ENCODE results near the gene ZNF726.
"Not testable (repeated sequence)": the region's sequence is repeated elsewhere in the genome, so short reads cannot be mapped to it uniquely, and the experiment has no call there.

ZNF726 gene

DNA sequence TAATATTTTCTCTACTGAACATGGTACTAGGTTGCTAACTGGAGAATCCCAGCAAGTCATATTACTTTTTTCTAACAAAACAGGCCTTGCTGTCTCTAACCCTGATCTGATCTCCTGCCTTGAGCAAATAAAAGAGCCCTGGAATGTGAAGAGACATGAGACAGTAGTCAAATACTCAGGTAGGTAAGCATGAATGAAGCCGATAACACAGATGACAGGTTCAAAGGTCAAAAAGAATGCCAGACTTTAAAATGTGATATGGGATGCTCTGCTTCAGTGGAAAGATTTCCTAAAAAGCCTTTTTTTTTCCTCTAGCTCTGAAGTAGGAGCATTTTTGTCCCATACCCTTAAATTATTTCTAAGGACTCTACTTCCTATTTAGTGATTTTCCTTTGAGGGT, 28.7 kb downstream of the ZNF726 start:
- no peak for DNase-seq (ENCODE audit: low read depth in 2 of 3, low spot score in 2 of 3)

DNA sequence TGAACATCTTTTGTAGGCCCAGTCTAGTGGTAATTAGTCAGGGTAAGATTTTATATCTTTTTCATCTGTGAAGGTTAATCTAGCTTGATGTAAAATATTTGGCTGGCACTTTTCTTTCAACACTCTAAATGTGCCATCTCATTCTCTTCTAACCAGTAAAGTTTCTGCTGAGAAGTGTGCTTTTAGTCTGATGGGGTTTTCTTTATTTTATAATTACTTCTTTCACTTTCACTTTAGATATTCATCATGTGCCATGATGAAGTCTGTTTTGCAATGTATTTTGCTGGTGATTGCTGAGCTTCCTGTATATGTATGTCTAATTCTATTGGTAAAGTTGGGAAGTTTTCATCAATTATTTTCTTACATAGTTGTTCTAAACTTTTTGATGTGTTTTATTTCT, 31.9 kb downstream of the ZNF726 start:
- no peak for DNase-seq (ENCODE audit: low read depth in 2 of 3, low spot score in 2 of 3)

DNA sequence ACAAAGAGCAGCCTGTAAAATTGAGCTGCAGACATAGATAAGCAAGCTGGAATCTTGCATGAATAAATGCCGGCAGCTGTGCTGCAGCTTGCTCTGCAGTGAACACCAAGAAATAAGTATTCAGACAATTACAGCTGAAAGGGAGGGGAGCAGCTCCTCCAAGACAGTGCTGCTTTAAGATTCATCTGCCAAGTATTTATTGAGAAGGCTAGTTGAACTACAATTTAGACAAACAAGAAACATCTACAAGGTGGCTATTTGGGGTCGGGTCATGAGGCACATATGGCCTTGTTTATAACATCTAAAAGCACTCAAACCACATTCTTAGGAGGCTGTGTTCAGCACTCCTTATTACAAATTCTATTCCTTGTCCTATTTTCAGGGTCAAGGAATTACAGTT, 34.9 kb downstream of the ZNF726 start:
- DNase-seq (ENCODE audit: low read depth in 2 of 3, low spot score in 2 of 3), result no peak

DNA sequence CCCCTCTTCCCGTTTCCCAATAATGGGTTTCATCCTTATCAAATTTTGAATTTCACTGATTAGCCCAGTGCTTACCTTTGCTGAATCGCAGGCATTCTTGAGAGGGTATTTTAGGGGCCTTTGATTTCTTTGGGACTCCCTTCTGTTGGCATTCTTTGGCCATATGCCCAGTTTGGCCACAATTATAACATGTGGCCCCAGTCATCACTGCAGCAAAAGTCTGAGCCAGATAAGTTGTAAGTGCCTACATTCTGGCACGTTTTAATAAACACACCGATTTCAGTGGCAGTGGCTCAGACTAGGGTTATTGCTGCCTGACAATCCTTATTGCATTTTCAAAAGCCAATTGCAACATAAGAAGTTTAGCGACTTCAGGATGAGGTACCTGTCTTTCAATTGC, 41.4 kb downstream of the ZNF726 start:
- DNase-seq (ENCODE audit: low read depth in 2 of 3, low spot score in 2 of 3), result no peak

DNA sequence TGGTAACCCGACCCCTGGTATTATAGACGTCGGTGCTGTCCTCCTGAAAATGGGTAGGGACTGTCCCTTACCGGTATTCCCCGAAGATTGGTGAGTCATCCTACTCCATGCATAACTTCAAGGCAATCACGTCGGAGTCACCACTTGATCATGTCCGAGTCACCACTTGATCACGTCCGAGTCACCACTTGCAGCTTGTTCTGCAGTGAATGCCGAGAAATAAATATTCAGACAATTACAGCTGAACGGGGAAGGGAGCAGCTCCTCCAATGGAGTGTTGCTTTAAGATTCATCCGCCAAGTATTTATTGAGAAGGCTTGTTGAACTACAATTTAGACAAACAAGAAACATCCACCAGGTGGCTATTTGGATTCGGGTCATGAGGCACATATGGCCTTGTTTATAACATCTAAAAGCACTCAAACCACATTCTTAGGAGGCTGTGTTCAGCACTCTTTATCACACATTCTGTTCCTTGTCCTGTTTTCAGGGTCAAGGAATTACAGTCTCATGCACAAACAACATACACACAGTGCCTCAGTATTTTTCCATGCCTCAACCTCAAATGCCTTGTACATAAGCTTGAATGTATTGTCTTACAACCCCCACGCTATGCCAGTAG, 43.1 kb downstream of the ZNF726 start:
- no peak for DNase-seq (ENCODE audit: low read depth in 2 of 3, low spot score in 2 of 3)

DNA sequence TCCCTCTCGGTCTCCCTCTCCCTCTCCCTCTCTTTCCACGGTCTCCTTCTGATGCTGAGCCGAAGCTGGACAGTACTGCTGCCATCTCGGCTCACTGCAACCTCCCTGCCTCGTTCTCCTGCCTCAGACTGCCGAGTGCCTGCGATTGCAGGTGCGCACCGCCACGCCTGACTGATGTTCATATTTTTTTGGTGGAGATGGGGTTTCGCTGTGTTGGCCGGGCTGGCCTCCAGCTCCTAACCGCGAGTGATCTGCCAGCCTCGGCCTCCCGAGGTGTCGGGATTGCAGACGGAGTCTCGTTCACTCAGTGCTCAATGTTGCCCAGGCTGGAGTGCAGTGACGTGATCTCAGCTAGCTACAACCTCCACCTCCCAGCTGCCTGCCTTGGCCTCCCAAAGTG, 48.7 kb downstream of the ZNF726 start:
- DNase-seq (ENCODE audit: low read depth in 2 of 3, low spot score in 2 of 3), result not testable (repeated sequence)

DNA sequence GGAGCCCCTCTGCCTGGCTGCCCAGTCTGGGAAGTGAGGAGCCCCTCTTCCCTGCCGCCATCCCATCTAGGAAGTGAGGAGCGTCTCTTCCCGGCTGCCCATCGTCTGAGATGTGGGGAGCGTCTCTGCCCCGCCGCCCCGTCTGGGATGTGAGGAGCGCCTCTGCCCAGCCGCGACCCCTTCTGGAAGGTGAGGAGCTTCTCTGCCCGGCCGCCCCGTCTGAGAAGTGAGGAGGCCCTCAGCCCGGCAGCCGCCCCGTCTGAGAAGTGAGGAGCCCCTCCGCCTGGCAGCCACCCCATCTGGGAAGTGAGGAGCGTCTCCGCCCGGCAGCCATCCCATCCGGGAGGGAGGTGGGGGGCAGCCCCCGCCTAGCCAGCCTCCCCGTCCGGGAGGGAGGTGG, 49.2 kb downstream of the ZNF726 start:
- DNase-seq (ENCODE audit: low read depth in 2 of 3, low spot score in 2 of 3), result not testable (repeated sequence)

DNA sequence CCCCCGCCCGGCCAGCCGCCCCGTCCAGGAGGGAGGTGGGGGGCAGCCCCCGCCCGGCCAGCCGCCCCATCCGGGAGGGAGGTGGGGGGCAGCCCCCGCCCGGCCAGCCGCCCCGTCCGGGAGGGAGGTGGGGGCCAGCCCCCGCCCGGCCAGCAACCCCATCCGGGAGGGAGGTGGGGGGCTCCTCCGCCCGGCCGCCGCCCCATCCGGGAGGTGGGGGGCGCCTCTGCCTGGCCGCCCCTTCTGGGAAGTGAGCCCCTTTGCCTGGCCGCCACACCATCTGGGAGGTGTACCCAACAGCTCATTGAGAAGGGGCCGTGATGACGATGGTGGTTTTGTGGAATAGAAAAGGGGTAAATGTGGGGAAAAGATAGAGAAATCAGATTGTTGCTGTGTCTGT, 49.6 kb downstream of the ZNF726 start:
- DNase-seq (ENCODE audit: low read depth in 2 of 3, low spot score in 2 of 3), result not testable (repeated sequence)

DNA sequence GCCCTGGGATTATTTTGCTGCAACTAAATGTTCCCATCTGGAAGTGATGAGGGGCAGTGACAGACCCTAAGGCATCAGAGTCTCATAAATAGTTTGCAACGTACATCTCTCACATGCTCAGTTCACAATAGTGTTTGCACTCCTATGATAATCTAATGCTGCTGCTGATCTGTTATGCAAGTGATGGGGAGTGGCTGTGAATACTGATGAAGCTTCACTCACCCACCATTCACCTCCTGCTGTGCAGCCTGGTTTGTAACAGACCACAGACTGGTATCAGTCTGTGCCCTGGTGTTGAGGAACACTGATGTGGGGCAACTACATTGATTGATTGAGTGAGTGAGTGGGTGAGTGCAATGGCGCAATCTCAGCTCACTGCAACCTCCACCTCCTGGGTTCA, 54.9 kb downstream of the ZNF726 start:
- no peak for DNase-seq (ENCODE audit: low read depth in 2 of 3, low spot score in 2 of 3)

DNA sequence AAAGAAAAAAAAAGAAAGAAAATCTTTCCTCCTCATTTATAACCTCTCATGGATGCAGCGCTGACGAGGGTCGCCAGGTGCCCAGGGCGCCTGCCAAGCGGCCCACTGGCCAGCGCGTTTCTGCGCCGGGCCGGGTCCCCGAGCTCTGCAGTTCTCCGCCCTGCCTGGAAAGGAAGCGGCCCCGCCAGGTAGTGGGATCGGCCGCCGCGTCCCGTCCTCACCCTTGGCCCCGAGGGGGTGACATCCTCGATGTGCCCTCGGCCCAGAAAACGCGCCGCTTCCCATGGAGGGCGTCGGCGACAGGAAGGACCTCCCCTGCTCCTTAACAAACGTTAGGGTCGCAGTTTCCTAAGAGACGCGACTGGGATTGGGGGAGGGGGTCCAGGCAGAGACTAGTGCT, 56.9 kb downstream of the ZNF726 start:
- DNase-seq (ENCODE audit: low read depth in 2 of 3, low spot score in 2 of 3), result no peak

DNA sequence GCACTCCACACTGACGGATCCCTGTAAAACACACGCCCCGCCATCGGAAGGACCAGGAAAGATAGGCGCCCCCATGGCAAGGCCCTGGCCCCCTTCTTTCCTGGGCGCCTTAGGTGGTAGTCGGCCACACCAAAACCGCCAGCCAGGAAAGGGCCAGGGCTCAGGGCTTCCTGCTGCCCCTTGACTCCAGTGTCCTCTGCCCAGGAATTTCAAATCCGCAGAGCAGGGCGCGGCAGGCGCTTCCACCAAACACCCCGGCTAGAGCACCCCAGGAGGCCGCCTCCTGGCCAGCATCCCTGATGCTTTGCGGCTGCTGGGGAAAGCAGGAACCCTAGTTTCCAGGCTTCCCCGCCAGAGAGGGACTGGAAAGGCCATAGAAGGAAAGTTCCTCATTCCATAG, 57.5 kb downstream of the ZNF726 start:
- DNase-seq (ENCODE audit: low read depth in 2 of 3, low spot score in 2 of 3), result no peak

DNA sequence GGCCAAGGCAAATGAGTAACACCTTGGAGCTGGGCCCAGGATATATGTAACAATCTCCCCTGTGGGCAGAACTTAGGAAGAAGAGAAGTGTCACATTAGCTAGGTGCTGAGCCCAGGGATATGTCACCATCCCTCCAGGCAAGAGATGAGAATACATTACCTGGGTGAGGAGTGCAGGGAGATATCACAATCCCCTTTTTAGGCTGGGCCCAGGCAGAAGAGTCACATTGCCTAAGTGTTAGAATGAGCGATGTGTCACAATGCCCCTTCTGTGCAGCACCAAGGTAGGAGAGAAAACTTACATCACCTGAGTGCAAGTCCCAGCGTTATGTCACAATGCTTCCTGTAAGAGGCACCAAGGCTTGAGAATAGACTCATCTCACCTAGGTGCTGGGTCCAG, 60.3 kb downstream of the ZNF726 start:
- no peak for DNase-seq (ENCODE audit: low read depth in 2 of 3, low spot score in 2 of 3)

DNA sequence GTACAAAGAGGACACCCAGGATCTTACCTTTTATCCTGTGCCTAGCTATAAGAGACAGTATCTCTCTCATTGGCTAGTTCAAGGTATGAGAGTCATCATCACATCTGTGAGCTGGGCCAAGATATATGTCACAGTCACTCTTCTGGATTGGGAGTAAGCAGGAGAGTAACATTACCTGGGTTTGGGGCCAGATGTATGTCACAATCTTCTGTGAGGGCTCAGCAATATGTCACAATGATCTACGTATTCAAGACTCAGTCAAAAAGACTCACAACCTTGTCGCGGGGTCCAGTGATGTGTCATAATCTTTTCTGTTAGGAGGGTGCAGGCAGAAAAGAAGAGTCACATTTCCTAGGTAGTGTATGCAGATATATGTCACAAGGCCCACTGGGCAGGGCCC, 61.9 kb downstream of the ZNF726 start:
- DNase-seq (ENCODE audit: low read depth in 2 of 3, low spot score in 2 of 3), result not testable (repeated sequence)

DNA sequence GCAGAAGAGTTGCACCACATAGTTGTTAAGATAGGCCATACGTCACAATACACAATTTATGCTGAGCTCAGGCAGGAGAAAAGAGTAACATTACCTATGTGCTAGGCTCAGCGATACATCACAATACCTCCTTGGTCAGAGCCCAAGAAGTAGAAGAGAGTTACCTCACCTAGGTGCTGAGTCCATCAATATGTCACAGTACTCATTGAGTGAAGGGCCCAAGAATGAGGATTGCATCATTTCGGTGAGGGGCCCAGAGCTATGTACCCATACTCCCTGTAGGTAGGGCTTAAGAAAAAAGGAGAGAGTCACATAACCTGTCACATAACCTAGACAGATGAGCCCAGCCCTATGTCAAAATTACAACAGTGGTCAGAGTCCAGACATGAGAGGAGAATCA, 62.6 kb downstream of the ZNF726 start:
- not testable (repeated sequence) for DNase-seq (ENCODE audit: low read depth in 2 of 3, low spot score in 2 of 3)

DNA sequence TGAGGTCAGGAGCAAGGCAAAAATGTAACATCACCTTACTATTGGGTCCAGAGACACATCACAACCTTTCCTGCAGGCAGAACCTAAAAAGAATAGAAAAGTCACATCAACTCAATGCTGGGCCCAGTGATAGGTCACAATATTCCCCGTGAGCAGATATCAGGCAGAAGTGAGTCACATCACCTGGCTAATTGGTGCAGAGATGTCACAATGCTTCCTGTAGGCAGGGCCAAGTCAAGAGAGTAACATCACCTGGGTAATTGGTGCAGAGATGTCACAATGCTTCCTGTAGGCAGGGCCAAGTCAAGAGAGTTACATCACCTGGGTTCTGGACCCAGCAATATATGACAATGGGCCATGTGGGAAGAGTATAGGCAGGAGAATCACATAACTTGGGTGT, 63.4 kb downstream of the ZNF726 start:
- DNase-seq (ENCODE audit: low read depth in 2 of 3, low spot score in 2 of 3), result no peak

DNA sequence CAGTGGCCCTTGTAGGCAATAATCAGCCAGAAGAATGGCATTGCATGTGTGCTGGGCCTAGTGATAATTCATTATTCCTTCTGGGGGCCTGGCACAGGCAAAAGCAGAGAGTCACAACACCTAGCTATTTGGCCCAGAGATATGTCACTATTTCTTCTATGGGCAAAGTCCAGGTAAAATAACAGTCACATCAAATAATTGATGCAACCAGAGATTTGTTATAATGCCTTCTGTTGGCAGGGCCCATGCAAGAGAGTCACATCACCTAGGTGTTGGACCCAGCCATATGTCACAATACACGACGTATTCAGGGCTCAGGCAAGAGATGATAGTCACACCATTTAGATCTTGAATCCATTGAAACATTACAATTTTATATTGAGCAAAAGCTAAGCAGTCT, 66.1 kb downstream of the ZNF726 start:
- no peak for DNase-seq (ENCODE audit: low read depth in 2 of 3, low spot score in 2 of 3)

DNA sequence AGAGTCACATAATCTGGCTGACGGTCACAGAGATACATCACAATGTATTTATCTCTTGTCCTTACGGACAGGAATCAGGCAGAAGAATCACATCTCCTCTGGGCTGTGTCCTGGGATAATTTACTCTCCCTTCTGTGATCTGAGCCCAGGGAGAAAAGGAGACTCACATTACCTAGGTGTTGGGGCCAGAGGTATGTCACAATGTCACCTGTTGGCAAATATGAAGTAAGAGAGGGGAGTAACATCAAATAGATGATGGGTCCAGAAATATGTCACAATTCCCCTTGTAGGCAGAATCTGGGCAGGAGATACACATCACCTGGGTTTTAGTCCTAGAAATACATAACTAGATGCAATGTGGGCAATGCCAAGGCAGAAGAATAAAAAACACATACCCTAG, 67.2 kb downstream of the ZNF726 start:
- no peak for DNase-seq (ENCODE audit: low read depth in 2 of 3, low spot score in 2 of 3)

DNA sequence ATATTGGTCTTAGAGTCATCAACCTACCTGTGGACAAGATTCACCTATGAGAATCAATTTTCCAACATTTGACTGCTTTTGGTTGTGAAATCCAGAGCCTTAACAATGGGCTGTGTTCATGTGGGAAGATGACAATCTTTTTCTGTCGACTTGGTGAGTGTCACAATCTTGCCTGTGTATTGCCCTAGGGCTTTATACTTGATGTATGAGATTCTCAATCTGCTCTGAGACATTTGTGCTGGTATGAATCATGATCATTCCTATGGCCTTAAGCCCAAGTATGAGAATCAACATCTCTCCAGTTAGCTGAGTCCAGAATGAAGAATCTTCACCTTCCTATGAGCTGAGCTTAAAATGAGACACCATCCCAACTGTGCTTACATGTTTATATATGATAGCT, 68.7 kb downstream of the ZNF726 start:
- DNase-seq (ENCODE audit: low read depth in 2 of 3, low spot score in 2 of 3), result no peak
